NCI-H2029 treated with DMSO at 0.1 percent for 48 hours (cell line): ENCODE measurements around the gene SPIRE1.
"Not testable (repeated sequence)": the region's sequence is repeated elsewhere in the genome, so short reads cannot be mapped to it uniquely, and the experiment has no call there.

ENCODE experiments used
- DNase-seq: peaks from one replicate; lab custom pipeline; 2025; lab: John Stamatoyannopoulos, UW

Gene SPIRE1

GRCh38 chr18:12411456-12411855 lies 246.5 kb downstream of the SPIRE1 start:
- DNase-seq, result no peak

DNA sequence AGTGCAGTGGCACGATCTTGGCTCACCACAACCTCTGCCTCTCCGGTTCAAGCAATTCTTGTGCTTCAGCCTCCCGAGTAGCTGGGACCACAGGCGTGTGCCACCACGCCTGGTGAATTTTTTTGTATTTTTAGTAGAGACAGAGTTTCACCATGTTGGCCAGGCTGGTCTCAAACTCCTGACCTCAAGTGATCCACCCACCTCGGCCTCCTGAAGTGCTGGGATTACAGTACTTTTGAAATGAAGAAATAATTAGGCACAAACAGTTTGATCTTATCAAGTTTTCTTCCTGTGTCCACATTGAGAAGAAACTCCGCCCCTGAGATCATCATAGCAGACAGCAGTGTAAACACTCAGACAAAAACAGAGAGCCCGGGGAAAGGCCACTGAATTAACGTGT lies 247.2 kb downstream of the SPIRE1 start:
- DNase-seq, result not testable (repeated sequence)

GRCh38 chr18:12410081-12410481 lies 247.8 kb downstream of the SPIRE1 start:
- DNase-seq, result no peak

GRCh38 chr18:12409469-12409868 lies 248.4 kb downstream of the SPIRE1 start:
- DNase-seq, result no peak

DNA sequence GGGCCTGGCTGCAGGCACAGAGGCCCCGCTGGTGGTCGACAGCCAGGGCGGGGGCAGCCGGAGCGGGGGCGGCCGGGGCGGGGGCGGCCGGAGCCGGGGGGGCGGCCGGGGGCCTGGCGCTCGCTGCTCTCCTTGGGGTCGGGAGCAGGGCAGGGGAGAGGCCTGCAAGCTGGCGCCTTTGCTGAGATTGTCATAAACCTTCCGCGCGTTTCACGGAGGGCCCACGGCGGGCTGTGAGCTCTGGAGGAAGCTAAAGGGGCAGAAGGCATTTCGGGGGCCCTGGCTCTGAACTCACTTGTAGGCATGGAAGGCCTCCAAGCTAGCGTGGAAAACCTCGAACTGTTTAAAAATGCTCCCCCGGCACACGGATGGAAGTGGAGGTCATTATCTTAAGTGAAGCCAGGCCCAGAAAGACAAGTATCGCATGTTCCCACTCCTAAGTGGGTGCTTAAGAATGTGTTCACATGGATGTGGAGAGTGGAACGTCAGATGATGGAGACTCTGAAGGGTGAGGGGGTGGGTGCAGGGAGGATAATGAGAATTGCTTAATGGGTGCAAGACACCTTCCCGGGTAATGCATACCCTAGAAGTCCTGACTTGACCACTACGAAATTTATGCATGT lies 249.5 kb downstream of the SPIRE1 start:
- DNase-seq, result no peak

DNA sequence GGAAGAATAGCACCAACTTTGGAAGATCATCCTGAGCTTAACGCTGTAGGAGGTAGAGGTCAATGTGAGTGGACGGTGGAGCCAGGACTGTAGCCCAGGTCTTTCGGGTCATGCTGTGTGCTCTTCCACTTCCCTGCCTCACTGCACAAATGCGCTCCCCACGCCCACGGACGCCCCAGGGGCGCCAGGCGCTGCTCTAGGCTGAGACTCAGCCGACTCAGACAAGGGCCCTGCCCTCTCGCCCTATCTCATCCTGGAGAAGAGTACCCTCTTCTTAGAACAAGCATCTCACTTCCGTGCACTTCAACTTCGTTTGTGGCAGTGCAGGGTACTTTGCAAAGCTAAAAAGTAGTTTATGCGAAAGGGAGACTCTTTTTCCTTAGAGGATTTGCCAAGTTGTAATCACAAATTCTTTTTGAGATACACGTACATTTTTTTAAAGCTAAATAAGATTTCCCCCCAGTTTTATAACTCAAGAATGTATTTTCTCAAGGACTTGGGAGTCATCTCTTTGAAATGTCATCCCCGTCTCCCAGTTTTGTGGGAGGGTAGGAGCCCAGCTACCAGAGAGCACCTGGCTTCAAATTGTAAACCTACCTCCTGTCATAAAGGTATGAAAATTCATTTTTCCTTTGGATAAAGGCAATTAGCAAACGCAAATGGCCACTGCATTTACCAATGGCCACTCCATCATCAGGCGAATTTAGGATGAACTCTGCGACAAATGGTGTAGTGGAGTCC lies 251.4 kb downstream of the SPIRE1 start:
- no peak for DNase-seq

GRCh38 chr18:12405066-12405465 lies 252.8 kb downstream of the SPIRE1 start:
- no peak for DNase-seq

DNA sequence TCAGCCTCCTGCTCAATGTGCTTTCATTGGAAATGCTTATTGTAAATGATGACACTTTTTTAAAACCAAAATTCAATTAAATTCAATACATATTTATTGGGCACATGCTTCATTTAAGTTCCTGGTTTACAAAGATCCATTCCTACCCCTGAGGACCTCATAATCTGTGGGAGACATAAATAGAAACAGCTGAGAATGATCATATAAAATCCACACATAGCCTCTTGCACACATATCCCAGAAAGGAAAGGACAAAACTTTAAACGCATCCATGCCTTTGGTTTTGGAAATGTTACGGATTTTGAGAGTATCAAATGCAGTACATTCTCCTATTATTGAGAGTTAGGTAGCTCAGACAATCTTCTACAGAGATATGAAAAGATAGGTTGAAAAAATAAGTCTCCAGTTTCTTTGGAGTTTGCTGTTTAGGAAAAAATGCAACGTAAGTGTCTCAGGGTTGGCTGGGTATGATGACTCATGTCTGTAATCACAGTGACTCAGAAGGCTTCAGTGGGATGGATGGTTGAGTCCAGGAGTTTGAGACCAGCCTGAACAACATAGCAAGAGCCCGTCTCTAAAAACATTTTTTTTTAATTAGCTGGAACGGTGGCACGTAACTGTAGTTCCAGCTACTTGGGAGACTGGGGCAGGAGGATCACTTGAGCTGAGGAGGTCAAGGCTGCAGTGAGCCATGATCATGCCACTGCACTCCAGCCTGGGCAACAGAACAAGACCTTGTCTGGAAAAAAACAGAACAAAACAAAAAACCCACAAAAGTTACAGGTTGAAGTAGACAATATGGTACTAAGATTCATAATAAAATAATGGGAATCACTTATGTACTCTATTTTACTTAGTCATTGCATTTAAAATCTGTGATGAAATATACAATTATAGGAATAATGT lies 254.1 kb downstream of the SPIRE1 start:
- DNase-seq, result no peak

- DNase-seq, result no peak
Measured at GRCh38 chr18:12401881-12402280, 256.0 kb downstream of the SPIRE1 start.

GRCh38 chr18:12399231-12399630 lies 258.7 kb downstream of the SPIRE1 start:
- no peak for DNase-seq

GRCh38 chr18:12398625-12399024 lies 259.3 kb downstream of the SPIRE1 start:
- no peak for DNase-seq

DNA sequence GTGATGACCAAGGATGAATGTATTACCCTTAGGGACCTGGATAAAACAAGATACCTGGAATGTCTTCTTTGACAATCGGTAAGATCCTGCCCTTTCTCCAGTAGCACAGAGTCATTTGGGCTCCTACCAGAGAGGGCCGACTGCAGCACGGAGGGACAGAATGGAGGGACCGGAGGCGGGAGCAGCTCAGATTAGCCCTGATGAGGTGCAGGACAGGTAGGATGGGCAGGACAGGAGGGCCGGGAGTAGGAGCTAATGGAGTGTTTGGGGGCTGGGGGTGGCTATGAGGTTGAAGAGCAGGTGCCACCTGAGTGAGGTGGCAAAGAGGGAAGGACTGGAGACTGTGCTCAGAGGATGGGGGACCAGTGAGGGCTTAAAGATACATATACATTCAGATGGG lies 260.1 kb downstream of the SPIRE1 start:
- DNase-seq, result no peak

DNA sequence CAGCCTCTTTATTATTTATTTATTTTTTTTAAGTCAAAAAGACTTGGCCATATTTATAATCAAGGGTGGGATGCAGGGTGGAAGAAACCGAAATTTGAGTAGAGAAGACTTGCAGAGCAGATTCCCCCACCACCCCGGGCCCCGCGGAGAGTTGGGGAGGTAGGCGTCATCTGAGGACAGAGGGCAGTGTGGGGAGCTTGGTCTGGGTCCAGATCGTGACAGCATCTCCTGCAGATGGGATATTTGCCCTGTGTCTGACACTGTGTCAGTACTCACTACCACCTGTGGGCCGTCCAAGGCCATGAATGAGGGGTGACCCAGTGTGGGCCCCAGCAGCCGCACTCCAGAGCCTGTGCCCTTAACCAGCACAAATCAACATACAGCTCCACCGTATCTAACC lies 260.7 kb downstream of the SPIRE1 start:
- no peak for DNase-seq
